Jurkat, Clone E6-1 (cell line): ENCODE data around the gene FRMD8.

ENCODE experiments used
- DNase-seq: peaks from one replicate; pipeline ENCODE4 v3.0.0-alpha.2; 2011; ENCODE audit warnings: low read depth, low spot score
- H3K4me3 ChIP-seq: 2 replicates; pipeline ENCODE4 v1.5.1; 2011; ENCODE audit warnings: mild to moderate bottlenecking, low read length, control low read depth, moderate library complexity

The FRMD8 gene

GRCh38 chr11:65390099-65390941 is 3.9 kb downstream of the FRMD8 start:
- no peak for DNase-seq
- no peak overlapping the region for H3K4me3 ChIP-seq

- no peak overlapping the region for H3K4me3 ChIP-seq
- DNase-seq = no peak
Observed at GRCh38 chr11:65390996-65391395, 4.6 kb downstream of the FRMD8 start.

- DNase-seq = no peak
- no peak overlapping the region for H3K4me3 ChIP-seq
Observed at GRCh38 chr11:65392186-65392829, 5.9 kb downstream of the FRMD8 start.

- no peak for DNase-seq
- H3K4me3 ChIP-seq = no peak overlapping the region
Observed at GRCh38 chr11:65392899-65393298, 6.5 kb downstream of the FRMD8 start.

- no peak overlapping the region for H3K4me3 ChIP-seq
- DNase-seq = no peak
Observed at GRCh38 chr11:65393513-65394079, 7.2 kb downstream of the FRMD8 start.

- no peak overlapping the region for H3K4me3 ChIP-seq
- no peak for DNase-seq
Observed at GRCh38 chr11:65394125-65394536, 7.7 kb downstream of the FRMD8 start.

GRCh38 chr11:65395961-65396530 is 9.6 kb downstream of the FRMD8 start:
- no peak overlapping the region for H3K4me3 ChIP-seq
- DNase-seq = no peak

GRCh38 chr11:65396769-65397745 is 10.6 kb downstream of the FRMD8 start:
- no peak for DNase-seq
- H3K4me3 ChIP-seq = no peak overlapping the region

- no peak for DNase-seq
- no peak overlapping the region for H3K4me3 ChIP-seq
Observed at GRCh38 chr11:65398362-65398910, 12.0 kb downstream of the FRMD8 start.

GRCh38 chr11:65399249-65399648 is 12.8 kb downstream of the FRMD8 start:
- DNase-seq = no peak
- H3K4me3 ChIP-seq = no peak overlapping the region

- H3K4me3 ChIP-seq = no peak overlapping the region
- DNase-seq = no peak
Observed at GRCh38 chr11:65399845-65400244, 13.4 kb downstream of the FRMD8 start.

- H3K4me3 ChIP-seq = no peak overlapping the region
- no peak for DNase-seq
Observed at GRCh38 chr11:65400307-65401072, 14.1 kb downstream of the FRMD8 start.

GRCh38 chr11:65401073-65401802 is 14.8 kb downstream of the FRMD8 start:
- no peak for DNase-seq
- no peak overlapping the region for H3K4me3 ChIP-seq

GRCh38 chr11:65401803-65402248 is 15.4 kb downstream of the FRMD8 start:
- DNase-seq = no peak
- no peak overlapping the region for H3K4me3 ChIP-seq

- DNase-seq = no peak
- H3K4me3 ChIP-seq = no peak overlapping the region
Observed at GRCh38 chr11:65402790-65403189, 16.4 kb downstream of the FRMD8 start.

GRCh38 chr11:65403607-65404121 is 17.2 kb downstream of the FRMD8 start:
- DNase-seq = no peak
- H3K4me3 ChIP-seq = no peak overlapping the region

GRCh38 chr11:65404210-65404609 is 17.8 kb downstream of the FRMD8 start:
- no peak for DNase-seq
- no peak overlapping the region for H3K4me3 ChIP-seq
